OCI-LY3 (cell line): ENCODE data around the gene MLNR.

ENCODE experiments used
- CTCF ChIP-seq: fragments of 200-600, 300-600 bp; sonication (generic); IDR thresholded peaks from 2 replicates; pipeline ENCODE4 v1.5.1; 2014; ENCODE audit warnings: antibody characterized with exemption, low read length, low read depth
- EZH2phosphoT487 ChIP-seq: fragments of 200-600 bp; shearing (Covaris generic); IDR thresholded peaks from 2 replicates; pipeline ENCODE4 v1.6.1; 2018; ENCODE audit warnings: antibody characterized with exemption, mixed run types, low read depth

DNA sequence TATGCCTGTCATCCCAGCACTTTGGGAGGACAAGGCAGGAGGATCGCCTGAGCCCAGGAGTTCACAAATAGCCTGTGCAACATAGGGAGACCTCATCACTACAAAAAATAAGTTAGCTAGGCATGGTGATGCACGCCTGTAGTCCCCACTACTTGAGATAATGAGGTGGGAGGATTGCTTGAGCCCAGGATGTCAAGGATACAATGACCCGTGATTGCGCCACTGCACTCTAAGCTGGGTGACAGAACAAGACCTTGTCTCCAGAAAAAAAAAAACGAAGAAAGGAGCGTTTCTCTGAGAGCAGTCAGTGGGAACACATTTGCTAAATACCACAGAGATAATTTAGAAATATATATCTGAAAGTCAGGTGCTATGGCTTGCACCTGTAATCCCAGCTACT, 39.4 kb downstream of the MLNR start:
- no peak for TF ChIP-seq CTCF
- TF ChIP-seq EZH2phosphoT487 = no peak
